NCI-H446 (cell line): ENCODE data around the gene SCRN2.

ENCODE experiments used
- DNase-seq, 2 experiments: peaks; one replicate each; lab custom pipeline; 2025; lab: John Stamatoyannopoulos, UW

SCRN2 gene

DNA sequence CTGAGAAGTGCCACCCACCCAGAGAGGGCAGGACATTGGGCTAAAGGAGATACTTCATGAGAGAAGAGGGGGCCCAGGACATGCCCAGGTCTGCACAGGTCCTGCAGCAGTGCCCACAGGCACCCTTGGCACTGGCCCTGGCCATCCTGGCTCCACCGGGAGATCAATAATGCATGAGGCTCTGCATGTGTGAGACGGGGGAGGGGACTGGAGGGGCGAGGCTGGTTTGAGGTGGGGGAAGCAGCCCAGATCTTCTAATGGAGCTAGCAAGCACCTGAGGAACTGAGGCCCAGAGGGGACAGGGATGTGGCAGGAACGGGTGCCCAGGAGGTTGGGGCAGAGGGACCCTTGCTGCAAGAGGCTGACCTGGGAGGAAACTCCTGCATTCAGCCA, 20.0 kb downstream of the SCRN2 start:
- DNase-seq: no peak

DNA sequence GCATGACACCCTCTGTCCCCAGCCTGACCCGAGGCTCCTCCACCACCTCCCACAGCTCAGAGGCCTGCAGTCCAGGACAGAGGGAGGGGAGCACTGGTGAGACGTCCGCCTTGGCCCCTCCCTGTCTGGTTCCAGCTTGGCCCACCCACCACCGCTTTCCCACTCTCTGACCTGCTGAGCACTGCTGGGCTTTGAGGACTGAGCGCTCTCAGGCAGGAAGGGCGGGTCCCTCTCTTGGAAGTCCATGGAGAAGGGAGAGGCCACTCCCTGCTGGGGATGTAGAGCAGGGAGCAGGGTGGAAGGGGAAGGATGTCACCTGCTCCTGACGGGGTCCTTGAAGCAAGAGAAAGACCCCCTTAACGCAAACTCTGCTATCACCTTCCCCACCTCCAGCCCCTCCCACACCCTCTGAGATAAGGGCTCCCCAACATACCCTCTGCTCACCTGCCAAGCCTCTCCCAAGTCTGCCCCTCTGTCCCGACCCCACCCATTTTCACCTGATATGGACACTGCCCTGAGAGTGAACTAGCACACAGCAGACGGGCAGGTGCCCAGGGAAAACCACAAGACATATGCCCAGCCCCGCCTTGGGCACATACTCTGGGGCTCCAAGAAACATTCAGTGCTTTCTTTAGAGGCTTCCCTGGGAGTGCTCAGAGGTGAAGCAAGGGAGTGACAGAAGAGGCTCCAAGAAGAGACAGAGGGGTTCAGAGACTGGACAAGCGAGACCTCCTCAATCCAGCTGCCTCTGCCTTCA, 20.9 kb downstream of the SCRN2 start:
- DNase-seq: no peak

DNA sequence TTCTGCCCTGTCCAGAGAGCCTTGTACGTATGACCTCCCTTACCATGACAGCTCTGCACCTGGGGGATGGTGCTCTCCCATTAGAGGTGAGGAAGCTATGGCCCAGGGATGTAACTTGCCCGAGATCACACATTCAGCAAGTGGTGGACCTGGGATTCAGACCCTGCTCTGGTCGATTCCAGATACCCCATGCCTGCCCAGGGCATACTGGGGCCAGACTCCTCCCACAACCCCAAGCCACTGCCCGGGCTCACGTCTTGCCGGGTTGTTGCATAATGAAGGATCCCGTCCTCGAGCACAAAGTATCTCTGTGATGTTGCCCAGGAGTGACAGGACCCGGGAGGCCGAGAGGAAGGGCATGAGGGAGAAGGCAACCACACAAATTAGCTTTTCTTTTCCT, 21.6 kb downstream of the SCRN2 start:
- DNase-seq: no peak

DNA sequence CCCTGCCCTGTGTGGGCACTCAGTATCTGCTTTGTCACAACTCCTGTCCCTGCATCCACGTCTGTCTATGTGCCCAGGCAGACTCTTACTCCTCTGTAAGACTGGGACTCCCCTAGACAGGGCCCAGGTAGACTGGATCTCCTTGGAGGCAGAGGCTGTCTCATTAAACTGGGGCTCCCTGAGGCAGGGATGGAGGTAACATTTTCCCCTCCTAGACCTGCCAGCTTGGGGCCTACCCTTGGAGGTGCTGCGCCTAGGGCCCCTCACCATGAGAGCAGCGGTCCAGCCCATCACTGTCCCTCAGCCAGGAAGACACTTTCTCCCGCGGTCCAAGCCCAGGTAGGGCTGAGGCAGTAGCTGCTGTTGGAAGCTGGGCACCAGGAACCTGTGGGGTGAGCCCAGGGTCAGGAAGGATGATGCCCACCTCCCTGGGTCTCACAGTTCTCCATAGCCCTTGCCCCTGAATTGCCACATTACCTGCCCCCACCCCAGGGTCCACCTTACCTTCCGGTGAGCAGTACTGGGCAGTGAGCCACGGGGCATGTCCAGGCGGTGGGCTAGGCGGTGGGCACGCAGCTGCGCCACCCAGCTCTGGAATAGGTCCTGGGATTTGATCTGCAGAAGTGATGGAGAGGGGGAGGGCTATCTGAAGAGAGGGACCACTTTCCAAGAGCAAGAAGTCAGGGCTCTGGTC, 22.9 kb downstream of the SCRN2 start:
- DNase-seq: no peak

DNA sequence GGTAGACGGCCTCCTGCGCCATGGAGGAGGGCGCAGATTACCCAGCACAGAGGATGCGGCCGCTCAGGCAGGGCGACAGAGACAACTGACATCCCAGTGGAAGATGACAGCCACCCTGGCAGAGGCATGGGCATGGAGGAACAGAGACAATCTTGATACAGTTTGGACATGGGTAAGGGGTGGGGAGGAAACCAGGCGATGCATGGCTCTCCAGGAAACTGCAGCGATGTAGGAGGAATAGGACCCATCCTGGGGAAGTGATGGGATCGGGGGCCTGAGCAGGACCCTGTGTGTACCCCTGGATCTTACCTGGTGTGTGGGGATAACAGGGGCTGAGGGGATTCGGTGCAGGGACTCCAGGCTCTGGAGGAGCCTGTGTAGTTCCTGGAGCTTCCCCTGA, 24.1 kb downstream of the SCRN2 start:
- no peak for DNase-seq

DNA sequence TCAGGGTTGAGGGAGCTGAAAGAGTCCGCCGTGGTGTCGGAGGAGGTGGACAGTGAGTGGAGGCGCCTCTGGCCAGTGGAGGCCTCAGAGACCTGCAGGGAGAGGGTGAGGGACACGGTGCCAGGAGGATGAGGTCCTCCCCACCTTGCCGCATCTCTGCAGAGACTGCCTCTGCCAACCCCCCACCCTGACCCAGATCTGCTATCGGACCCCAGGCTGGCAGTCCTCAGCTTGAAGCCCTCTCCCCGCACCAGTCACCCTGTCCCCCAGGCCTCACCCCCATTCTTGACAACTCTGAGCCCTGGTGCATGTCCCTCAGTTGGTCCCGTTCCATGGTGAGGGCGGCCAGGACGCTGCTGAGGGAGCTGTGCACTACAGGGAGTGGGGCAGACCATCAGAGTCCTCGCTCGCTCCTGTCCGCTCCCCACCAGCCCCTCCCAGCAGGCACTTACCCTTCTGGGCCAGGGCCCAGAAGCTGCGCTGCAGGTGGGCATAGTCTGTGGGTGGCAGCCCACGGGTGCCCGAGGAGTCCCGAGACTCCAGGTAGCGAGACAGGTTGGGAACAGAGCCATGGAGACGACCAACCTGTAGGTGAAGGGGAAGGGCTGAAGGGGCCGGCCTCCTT, 24.9 kb downstream of the SCRN2 start:
- DNase-seq: no peak

DNA sequence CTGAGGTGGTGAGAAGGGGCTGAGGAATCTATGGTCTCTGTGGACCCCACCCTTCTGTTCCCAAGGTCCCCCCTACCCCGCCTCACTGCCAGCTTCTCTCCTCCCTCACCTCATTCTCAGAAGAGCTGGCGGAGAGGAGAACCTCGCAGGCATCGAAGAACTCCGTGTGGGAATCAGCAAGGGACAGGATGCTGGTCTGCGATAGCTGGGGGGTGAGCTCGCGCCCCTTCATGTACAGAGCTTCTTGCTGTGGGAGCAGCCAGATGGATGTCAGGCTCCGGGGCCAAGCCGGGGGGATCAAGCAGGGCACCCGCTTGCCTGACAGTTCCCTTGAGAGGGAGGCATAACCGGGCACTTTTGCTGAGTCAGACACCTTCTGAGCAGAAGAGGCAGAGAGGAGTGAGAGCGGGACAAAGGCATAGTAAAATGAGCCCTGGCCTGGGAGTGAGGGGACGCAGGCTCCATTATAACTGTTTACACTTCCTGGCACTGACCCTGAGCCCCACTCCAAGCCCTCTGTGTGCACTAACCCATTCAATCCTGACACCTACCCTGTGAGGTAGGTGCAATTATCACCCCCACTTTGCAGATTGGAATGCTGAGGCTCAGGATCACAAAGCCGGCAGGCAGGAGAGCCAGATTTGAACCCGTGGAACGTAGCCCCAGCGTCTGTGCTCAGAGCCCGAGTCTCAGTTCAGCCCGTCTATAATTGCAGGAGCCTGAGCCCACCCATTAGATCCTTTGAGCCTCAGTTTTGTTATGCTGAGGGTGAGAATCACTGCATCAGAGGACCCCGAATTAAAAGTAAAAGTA, 25.8 kb downstream of the SCRN2 start:
- DNase-seq: no peak

DNA sequence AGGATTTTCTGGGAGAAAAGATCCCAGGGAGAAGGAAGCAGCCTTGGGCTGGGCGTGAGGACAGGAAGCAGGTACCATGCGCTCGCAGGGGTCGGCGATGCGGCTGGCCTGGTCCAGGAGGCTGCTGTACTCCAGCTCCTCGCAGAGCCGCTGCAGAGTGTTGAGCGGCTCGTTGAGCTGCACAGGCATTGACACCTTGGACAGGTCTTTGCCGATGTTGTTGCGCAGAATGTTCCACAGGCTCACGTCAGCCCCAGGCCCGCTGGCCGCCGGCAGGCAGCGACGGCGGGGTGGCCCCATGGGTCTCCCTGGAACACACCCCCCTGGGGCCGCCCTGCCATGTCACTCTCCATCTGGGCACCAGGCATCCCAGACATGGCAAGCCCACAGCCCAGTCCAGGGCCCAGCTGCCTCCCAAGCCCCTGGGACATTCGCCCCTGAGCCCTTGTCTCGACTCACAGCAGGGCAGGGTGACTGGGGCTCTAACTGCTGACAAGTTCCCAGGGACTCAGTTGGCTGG, 27.5 kb downstream of the SCRN2 start:
- no peak for DNase-seq

DNA sequence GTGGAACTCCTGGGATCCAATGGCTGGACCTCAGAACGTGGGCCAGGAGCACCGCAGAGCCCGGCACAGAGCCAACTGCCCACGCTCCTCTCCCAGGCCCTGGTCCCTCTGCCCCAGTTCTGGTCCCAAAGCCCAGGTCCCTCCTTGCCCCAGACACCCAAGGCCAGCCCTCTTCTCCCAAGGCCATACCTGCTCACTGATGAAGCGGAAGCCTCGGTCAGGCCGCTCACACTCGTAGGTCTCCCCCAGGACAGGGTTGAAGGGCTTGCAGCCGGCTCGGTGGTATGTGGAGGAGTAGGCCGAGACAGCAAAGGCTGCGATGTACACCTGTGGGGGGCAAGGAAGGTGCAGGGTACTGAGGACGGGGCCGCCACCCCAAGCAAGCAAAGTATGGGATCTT, 28.0 kb downstream of the SCRN2 start:
- no peak for DNase-seq

DNA sequence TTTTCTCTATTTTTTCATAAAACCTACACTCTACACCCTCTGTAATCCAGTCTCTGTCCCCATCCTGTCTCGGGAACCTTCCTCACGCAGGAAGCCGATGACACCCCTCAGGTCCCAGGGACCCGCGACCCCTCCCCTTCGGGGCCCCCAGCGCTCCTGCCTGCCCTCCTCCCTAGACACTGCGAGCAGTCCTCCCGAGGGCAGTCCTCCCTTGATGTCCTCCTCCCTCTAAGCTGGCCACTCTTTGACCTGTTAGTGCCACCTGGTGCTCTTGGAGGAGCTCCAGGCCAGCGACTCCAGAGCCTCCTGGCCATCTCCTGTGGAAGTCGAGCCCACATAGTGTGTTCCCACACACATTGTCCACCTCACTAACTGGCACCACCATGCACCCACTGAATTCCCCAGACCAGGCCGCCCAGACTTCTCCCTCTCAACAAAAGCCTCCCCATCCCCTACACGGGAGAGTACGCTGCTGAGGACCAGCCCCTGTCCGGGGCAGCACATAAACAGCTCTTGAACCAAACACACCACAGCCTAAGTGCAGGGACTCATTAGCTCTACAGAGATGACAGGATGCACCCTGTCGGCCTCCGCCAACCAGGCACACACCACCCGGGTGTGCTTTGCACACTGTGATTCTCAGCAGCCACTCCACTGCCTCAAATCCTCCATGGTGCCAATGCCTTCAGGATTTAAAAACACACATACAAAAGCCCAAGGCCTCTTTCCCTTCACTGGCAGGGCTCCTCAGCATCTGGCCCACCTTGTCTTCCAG, 28.7 kb downstream of the SCRN2 start:
- no peak for DNase-seq

DNA sequence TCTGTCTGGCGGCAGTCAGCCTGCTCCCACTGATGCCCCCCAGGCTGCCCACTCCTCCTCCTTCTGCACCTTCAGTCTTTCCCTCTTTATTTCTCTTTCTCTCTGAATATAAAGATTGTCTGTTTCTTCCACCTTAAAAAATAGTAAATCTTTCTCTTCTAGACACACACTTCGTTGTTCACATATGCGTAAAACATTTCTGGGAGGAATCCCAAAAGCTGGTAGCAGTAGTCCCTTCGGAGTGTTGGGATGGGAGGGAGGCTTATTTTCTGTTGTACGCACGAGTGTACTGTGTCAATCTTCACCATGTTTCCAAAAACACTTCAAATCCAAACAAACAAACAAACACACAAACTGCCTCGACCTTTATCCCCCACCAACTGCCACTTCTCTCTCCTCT, 29.4 kb downstream of the SCRN2 start:
- DNase-seq: no peak

DNA sequence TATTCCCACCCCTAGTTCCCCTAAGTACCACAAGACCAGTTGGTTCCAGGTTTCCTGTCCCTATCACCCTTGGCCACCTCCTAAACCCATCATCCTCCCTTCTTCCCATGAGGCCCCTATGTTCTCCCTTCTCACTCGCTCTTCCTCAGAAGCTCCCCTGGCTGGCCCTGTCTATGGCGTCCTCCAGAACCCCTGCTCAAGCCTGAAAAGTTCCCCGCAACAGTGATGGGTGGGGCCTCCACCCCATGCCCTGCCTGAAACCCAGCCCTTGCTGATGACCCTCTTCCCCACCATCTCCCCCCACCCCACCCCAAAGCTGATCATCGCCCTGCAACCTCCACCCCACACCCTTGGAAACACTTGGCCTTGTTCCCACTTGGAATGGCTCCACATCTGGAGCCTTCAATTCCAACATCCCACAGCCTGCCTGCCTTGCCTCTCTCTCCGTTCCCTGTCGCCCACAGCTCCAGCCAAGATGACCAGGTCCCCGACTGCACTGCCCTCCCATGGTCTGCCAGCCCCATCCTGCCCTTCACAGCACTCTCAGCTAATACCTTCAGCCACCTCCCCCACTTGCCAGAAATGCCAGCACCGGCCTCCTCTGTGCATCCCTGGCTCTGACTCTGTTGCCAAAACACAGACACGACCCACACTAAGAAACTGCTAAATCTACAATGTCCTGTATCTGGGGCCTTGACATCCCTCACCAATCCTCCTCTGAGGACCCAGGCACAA, 30.0 kb downstream of the SCRN2 start:
- DNase-seq: no peak

DNA sequence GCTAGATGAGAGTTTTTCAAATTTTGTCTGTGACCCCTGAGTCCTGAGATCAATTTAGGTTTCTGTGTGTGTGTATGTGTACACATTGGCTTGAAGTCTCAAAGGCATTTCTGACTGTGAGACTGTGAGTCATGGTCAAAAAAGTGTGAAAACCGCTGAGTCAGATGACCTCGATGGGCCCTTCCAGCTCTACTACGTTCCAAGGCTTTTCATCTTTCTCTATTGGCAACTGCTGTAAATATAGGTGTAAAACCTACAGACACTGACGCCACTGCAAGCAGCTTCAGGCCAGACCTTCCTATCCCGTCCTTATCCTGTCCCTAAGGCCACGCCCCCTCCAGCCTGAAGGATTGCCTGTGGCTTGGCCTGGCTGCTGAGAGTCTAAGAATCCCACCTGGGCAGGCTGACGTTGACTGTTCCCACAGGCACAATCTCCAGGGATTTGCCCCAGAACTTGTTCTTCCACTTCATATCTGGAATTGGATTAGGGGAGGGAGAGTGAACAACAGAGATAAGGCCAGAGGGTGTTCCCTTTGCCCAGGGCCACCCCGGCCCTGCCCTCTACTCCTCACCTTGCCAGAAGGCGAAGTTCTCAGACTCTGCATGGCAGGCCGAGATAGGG, 30.8 kb downstream of the SCRN2 start:
- DNase-seq: no peak

DNA sequence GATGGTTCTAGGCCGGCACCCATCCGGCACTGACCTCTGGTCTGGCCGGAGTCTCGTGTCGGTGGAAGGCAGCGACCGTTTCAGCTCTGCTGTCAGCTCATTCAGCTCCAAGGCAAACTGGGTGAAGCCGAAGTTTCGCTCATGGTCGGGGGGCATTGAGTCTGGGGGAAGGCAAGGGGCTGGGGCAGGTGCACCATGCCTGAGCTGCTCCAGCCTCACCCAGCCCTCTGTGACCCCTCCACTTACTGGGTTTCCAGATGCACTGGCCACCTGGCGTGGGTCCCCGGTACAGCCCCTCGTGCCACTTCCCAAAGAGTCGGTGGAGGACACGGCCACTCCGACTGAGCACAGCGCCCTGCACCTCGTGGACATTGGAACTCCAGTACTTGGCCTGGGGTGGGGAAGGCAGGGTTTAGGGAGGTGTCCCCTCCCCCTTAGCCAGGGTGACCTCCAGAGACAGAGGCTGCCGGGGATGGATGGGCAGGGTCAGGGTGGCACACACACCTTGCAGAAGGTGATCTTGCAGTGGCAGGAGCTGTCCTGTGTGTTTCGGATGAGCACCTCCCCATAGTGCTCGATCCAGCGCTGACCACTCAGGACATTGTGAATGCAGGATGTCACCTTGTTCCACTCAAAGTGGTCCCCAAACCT, 32.1 kb downstream of the SCRN2 start:
- no peak for DNase-seq

DNA sequence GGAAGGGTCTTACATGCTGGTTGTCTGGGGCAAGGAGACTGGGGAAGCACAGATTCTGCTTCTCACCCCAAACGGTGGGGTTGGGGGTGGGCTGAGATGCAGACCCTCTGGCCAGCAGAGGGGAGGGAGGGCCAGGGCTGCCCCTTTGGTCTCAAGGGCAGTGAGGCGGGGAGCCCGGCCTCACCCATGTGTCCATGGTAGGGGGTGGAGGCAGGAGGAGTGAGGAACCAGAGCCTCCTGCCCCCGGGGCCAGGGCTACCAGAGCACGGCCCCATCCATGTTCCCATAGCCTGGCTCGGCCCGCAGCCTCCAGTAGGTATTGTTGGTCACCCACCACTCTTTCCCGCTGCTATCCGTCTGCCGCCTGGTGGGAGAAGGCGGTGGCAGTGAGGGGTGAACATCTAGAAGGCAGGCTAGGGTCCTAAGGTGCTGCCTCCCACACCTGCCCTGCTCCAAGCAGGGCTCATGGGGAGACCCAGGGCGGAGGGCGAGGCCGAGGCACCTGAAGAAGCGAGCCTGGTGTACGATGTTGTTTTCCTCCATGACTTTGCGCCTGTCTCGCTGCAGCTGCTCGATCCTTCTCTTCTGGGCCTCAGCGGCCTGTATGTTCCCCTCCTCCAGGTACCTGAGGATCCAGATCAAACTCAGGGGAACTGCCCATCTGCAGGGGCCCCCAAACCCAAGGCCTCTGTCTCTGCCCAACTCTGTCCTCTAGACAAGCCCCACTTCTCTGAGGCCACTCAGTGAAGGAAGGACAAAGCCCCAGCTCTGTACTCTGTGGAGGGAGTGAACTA, 32.8 kb downstream of the SCRN2 start:
- no peak for DNase-seq

DNA sequence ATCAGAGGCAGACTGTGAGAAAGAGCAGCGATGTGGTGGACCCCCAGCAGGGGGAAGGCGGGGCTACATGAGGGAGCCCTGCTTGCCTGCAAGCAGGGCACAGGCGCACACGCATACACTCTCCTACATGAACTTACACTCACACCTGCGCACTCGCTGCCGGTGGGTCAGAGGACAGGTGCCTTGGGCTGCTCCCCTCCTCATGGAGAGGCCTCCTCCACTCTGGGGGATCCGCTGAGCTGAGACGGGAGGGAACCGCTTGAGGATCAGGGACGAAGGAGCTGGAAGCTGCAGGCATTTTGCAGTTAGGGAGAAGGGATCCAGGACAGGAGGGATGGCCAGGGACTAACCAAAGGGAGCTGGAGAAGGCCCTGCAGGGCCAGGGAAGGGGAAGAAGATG, 33.7 kb downstream of the SCRN2 start:
- DNase-seq: no peak

DNA sequence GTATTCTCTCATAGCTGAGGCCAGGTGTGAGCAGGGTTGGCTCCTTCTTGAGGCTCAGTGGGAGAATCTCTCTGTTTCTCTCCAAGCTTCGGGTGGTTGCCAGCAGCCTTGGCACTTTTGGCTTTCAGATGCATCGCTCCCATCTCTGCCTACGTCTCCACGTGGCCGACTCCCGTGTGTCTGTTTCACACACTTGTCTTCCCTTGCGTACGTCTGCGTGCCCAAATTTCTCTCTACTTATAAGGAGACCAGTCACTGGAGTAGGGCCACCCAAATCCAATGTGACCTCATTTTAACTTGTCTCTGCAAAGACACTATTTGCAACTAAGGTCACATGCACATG, 34.2 kb downstream of the SCRN2 start:
- DNase-seq: no peak

DNA sequence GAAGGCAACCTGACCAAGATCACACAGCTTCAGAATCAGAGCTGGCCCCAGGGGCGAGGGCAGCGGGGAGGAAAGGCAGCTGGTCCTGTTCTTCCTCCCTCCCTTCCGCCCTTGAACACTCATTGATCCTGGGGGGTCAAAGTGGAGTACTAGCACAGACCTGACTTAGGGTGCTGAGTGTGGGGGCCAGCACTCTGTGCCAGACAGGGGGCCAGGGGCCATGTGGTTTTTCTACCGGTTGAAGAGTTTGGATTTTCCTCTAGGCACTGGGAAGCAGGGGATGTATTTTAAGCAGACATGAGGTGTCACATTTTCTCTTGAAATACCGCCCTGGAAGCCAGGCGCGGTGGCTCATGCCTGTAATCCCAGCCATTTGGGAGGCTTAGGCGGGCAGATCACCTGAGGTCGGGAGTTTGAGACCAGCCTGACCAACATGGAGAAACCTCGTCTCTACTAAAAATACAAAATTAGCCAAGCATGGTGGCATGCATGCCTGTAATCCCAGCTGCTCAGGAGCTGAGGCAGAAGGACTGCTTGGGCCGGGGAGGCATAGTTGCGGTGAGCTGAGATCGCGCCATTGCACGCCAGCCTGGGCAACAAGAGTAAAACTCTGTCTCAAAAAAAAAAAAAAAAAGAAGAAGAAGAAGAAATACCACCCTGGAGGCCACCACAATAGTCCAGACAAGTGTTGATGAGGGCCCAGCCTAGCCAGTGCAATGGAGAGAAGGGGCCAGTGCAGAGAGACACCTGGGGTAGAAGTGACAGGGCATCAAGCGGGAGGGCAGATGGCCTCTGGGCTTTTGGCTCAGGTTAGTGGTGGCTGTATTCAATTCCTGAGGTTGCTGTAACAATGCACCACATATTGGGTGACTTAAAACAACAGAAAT, 34.8 kb downstream of the SCRN2 start:
- DNase-seq: no peak
